Measurements from ENCODE around the gene KDM3B.

The KDM3B gene

GRCh38 chr5:138445547-138446271 lies 93.2 kb downstream of the KDM3B start:
- TF ChIP-seq GATA2 (IDR thresholded peaks at IDR 0.05; ENCODE audit: low read depth, low read length) (no peak), GATA3 (IDR thresholded peaks at IDR 0.05; ENCODE audit: low read depth, low read length) (no peak)

- TF ChIP-seq GATA3 (IDR thresholded peaks at IDR 0.05; ENCODE audit: low read depth, low read length) (no peak), GATA2 (IDR thresholded peaks at IDR 0.05; ENCODE audit: low read depth, low read length) (no peak)
Observed at GRCh38 chr5:138448070-138448469, 95.6 kb downstream of the KDM3B start.

- TF ChIP-seq GATA3 (IDR thresholded peaks at IDR 0.05; ENCODE audit: low read depth, low read length) (no peak), GATA2 (IDR thresholded peaks at IDR 0.05; ENCODE audit: low read depth, low read length) (no peak)
Observed at GRCh38 chr5:138448481-138449398, 96.3 kb downstream of the KDM3B start.

- TF ChIP-seq GATA3 (IDR thresholded peaks at IDR 0.05; ENCODE audit: low read depth, low read length), result no peak
- no peak for TF ChIP-seq GATA2 (IDR thresholded peaks at IDR 0.05; ENCODE audit: low read depth, low read length)
Observed at GRCh38 chr5:138449501-138450239, 97.2 kb downstream of the KDM3B start.

GRCh38 chr5:138450971-138451370 lies 98.5 kb downstream of the KDM3B start:
- no peak for TF ChIP-seq GATA3 (IDR thresholded peaks at IDR 0.05; ENCODE audit: low read depth, low read length)
- no peak for TF ChIP-seq GATA2 (IDR thresholded peaks at IDR 0.05; ENCODE audit: low read depth, low read length)

GRCh38 chr5:138452720-138453119 lies 100.2 kb downstream of the KDM3B start:
- TF ChIP-seq GATA2 (IDR thresholded peaks at IDR 0.05; ENCODE audit: low read depth, low read length) (no peak), GATA3 (IDR thresholded peaks at IDR 0.05; ENCODE audit: low read depth, low read length) (no peak)

GRCh38 chr5:138453590-138453989 lies 101.1 kb downstream of the KDM3B start:
- TF ChIP-seq GATA2 (IDR thresholded peaks at IDR 0.05; ENCODE audit: low read depth, low read length) (no peak), GATA3 (IDR thresholded peaks at IDR 0.05; ENCODE audit: low read depth, low read length) (no peak)

GRCh38 chr5:138454121-138454520 lies 101.6 kb downstream of the KDM3B start:
- TF ChIP-seq GATA2 (IDR thresholded peaks at IDR 0.05; ENCODE audit: low read depth, low read length) (no peak), GATA3 (IDR thresholded peaks at IDR 0.05; ENCODE audit: low read depth, low read length) (no peak)

- TF ChIP-seq GATA3 (IDR thresholded peaks at IDR 0.05; ENCODE audit: low read depth, low read length) (no peak), GATA2 (IDR thresholded peaks at IDR 0.05; ENCODE audit: low read depth, low read length) (no peak)
Observed at GRCh38 chr5:138455232-138455930, 102.9 kb downstream of the KDM3B start.

GRCh38 chr5:138457531-138458275 lies 105.2 kb downstream of the KDM3B start:
- TF ChIP-seq GATA2 (IDR thresholded peaks at IDR 0.05; ENCODE audit: low read depth, low read length), result no peak
- TF ChIP-seq GATA3 (IDR thresholded peaks at IDR 0.05; ENCODE audit: low read depth, low read length), result no peak

GRCh38 chr5:138458384-138458783 lies 105.9 kb downstream of the KDM3B start:
- TF ChIP-seq GATA3 (IDR thresholded peaks at IDR 0.05; ENCODE audit: low read depth, low read length) (no peak), GATA2 (IDR thresholded peaks at IDR 0.05; ENCODE audit: low read depth, low read length) (no peak)

GRCh38 chr5:138458856-138459255 lies 106.4 kb downstream of the KDM3B start:
- TF ChIP-seq GATA2 (IDR thresholded peaks at IDR 0.05; ENCODE audit: low read depth, low read length) (no peak), GATA3 (IDR thresholded peaks at IDR 0.05; ENCODE audit: low read depth, low read length) (no peak)
